Mesothelial cell of epicardium (in vitro differentiated cells): ENCODE measurements around the gene PIM2. TPM values are rescaled to one million over a fixed set of nuclear protein-coding genes. Genes with fewer than 3 reads are reported as not detected.

Experiments
- DNase-seq, 2 experiments: peaks; one replicate each; pipeline ENCODE4 v3.0.0; 2021; ENCODE audit warnings: low spot score in 2 of 2; ENCODE audit not compliant: unreplicated experiment in 2 of 2
- H3K27ac Mint-ChIP-seq: 2 replicates; pipeline ENCODE4 v1.8.0; 2021; ENCODE audit warnings: mixed read lengths
- H3K27me3 Mint-ChIP-seq: 2 replicates; pipeline ENCODE4 v1.8.0; 2021; ENCODE audit warnings: low read depth, mixed read lengths
- H3K36me3 Mint-ChIP-seq: 2 replicates; pipeline ENCODE4 v1.8.0; 2021; ENCODE audit warnings: mixed read lengths
- H3K4me1 Mint-ChIP-seq: 2 replicates; pipeline ENCODE4 v1.8.0; 2021; ENCODE audit warnings: mixed read lengths
- H3K4me3 Mint-ChIP-seq: 2 replicates; pipeline ENCODE4 v1.8.0; 2021; ENCODE audit warnings: mild to moderate bottlenecking, moderate library complexity, mixed read lengths
- H3K9me3 Mint-ChIP-seq: 2 replicates; pipeline ENCODE4 v1.8.0; 2021; ENCODE audit warnings: mixed read lengths
- total RNA-seq: library from RNA; stranded (reverse); gene quantifications from 3 replicates; pipeline ENCODE4 v1.2.1, GENCODE V29; 2021
- TF ChIP-seq, protein P1 (sequence below): fragments of 200-600 bp; sonication (generic); IDR thresholded peaks from one replicate; pipeline ENCODE4 v1.5.0; 2021; ENCODE audit warnings: antibody characterized with exemption; ENCODE audit not compliant: unreplicated experiment

Gene PIM2
- total RNA-seq, 1 donor from 2014 or later = 10.3 TPM

DNA sequence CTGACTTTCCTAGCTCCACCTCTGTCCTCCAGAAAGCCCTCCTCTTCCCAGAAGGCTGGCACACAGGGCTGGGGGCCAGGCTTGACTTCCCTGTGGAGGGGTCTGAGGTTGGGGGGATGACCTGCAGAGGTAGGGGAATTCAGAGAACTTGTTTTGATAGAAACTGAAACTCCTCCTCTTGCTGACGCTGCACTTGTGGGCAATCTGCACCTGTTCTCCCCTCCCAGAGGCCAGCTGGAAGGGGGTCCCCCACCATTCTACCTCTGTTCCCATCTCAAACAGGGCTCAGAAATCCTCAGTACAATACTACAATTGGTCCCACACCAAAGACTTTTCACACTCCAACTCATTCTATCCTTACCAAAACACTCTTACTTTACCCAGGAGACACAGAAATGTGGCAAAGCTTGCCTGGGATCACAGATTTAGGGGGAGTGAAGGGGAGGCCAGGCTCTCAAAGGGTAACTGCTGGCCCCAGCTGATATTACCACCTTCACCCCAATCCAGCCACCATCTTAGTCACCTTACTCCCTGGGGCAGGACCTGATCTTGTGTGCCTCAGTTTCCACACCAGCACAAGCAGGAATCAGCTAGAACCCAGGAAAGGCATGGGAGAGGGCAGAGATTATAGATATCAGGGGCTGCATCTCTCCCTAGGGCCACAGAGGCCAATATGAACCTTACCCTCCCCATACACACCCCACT, 20.0 kb upstream of the PIM2 start:
- Mint-ChIP-seq H3K36me3 (peaks cover 17% of the 10 kb centered on the region), H3K27me3 (no peaks in the 10 kb centered on the region), H3K4me1 (no peaks in the 10 kb centered on the region), H3K9me3 (peaks cover 25% of the 10 kb centered on the region), H3K27ac (no peak overlapping the region), H3K4me3 (no peak overlapping the region)
- TF ChIP-seq, protein P1, sequence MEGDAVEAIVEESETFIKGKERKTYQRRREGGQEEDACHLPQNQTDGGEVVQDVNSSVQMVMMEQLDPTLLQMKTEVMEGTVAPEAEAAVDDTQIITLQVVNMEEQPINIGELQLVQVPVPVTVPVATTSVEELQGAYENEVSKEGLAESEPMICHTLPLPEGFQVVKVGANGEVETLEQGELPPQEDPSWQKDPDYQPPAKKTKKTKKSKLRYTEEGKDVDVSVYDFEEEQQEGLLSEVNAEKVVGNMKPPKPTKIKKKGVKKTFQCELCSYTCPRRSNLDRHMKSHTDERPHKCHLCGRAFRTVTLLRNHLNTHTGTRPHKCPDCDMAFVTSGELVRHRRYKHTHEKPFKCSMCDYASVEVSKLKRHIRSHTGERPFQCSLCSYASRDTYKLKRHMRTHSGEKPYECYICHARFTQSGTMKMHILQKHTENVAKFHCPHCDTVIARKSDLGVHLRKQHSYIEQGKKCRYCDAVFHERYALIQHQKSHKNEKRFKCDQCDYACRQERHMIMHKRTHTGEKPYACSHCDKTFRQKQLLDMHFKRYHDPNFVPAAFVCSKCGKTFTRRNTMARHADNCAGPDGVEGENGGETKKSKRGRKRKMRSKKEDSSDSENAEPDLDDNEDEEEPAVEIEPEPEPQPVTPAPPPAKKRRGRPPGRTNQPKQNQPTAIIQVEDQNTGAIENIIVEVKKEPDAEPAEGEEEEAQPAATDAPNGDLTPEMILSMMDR = no peak
- no peak for DNase-seq

DNA sequence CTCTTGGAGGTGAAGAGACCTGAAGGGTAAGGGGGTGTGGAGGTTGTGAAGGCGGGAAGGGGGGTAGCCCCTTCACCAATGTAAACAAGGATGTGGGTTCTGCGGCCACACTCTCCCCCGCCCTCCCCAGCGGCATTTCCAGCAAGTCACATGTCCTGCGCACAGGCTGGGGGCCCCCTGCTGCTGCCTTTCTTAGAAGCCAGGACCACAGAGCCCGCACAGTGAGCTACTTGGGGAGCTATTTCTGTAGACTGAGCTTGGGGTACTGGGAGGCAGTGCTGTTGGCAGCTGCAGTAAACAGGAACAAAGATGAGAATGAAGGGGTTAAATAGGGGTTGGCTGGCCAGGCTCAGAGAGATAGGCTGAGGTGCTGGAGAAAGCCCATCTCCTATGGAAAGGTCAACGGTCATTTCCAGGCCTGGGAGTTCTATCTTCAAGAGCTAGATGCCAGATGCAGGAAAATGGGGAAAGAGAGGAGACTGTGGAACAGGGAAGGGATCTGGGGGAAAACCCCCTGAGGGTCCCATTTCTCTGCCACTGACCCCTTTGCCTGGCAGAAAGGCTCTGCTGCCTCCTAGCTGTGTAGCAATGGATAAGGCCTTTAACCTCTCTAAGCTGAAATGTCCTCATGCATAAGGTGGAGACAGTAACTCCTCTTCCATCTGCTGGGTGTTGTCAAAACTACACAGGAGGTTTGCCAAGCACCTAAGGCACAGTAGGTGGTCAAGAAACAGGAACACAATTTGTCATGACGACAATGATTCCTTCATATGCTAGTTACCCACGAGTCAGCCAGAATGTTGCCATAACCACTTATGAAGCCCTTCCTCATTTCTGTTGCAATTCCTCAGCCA, 18.5 kb upstream of the PIM2 start:
- no peaks in the 10 kb centered on the region for H3K27me3 Mint-ChIP-seq
- H3K4me1 Mint-ChIP-seq = no peaks in the 10 kb centered on the region
- TF ChIP-seq, protein P1 = no peak
- no peak overlapping the region for H3K4me3 Mint-ChIP-seq
- peaks cover 20% of the 10 kb centered on the region for H3K9me3 Mint-ChIP-seq
- no peak overlapping the region for H3K27ac Mint-ChIP-seq
- H3K36me3 Mint-ChIP-seq = peaks cover 25% of the 10 kb centered on the region
- DNase-seq = no peak

DNA sequence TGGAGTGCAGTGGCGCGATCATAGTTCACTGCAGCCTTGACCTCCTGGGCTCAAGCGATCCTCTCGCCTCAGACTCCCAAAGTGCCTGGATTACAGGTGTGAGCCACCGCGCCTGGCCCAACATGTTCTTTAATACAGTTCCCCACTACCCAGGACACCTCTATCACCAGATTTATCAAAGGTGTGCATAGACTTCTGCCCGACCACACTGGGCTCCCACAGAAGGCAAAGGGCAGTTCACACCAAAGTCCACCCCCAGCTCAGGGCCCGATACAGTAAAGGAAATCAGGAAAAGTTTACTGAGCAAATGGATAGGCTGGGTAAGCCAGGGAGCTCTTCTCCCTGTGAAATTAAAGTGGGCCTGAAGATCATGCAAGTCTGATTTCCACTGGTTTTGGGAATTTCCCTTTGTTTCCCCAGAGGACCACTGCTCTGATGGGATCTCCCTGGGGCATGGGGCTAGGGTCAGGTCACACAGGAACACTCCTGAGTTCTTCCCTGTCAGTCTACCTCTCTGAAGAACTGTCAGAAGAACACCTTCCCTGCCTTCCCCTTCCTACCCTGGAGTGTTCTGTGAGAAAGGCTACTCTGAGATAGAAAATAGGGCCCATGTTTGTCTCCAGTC, 17.7 kb upstream of the PIM2 start:
- TF ChIP-seq, protein P1 = no peak
- H3K27me3 Mint-ChIP-seq = no peaks in the 10 kb centered on the region
- H3K4me3 Mint-ChIP-seq = no peak overlapping the region
- DNase-seq = no peak
- peaks cover 18% of the 10 kb centered on the region for H3K9me3 Mint-ChIP-seq
- H3K36me3 Mint-ChIP-seq = peaks cover 23% of the 10 kb centered on the region
- H3K4me1 Mint-ChIP-seq = no peaks in the 10 kb centered on the region
- no peak overlapping the region for H3K27ac Mint-ChIP-seq

DNA sequence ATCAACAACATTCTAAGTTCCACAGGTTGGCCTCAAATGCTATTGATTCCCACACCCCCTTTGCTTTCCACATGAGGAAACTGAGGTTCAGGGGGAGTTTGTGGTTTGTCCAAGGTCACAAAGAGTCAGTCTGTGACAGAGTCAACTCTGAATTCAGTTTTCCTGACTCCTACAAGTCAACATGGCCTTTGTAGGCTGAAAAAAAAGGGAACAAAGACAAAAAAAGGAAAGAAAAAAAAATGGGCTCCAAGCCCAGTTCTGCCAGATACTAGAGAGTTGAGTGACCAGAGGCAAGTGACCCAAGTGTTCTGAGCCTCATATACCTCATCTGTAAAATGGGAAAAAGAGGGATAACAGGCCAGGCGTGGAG, 16.5 kb upstream of the PIM2 start:
- DNase-seq = no peak
- Mint-ChIP-seq H3K9me3 (peaks cover 23% of the 10 kb centered on the region), H3K27ac (no peak overlapping the region), H3K36me3 (peaks cover 27% of the 10 kb centered on the region), H3K27me3 (no peaks in the 10 kb centered on the region), H3K4me1 (no peaks in the 10 kb centered on the region), H3K4me3 (no peak overlapping the region)
- TF ChIP-seq, protein P1 = no peak

DNA sequence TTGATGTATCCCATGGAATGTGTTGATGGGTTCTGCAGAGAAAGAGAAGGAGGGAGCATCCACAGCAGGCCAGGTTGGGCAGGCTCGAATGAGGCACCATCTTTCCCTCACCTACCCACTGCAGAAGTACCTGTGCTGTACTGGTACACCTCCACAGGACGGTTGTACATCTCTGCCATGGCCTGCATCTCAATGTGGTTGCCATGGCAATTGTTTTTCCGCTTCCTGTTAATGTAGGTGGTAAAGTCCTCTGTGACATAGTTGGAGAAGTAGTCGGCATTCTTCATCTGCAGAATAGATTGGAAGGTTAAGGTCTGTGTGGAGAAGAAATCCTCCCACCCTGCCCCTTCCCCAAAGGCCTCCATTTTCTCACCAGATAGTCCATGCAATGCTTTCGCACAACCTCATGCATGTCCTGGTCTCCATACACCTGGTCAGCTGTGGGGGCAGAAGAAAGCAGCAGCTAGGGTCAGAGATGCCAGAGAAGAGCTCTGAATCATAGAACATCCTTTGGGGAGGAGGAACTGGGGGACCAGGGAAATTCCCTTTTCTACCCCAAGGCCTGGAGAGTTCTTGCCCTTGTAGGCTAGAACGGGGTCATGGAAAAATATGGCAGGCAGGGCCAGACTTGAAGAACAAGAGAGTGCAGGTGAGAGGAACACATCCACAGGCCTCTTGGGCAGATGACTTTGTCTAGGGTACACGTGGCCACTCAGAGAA, 15.9 kb upstream of the PIM2 start:
- peaks cover 26% of the 10 kb centered on the region for H3K9me3 Mint-ChIP-seq

More for the DNA sequence above, 15.9 kb upstream of the PIM2 start:
- DNase-seq = no peak
- Mint-ChIP-seq H3K4me3 (no peak overlapping the region), H3K36me3 (peaks cover 29% of the 10 kb centered on the region), H3K27me3 (no peaks in the 10 kb centered on the region), H3K4me1 (no peaks in the 10 kb centered on the region), H3K27ac (no peak overlapping the region)
- TF ChIP-seq, protein P1 = no peak
